ENCODE measurements around the gene KRTAP4-11. TPM values are rescaled to one million over a fixed set of nuclear protein-coding genes. Genes with fewer than 3 reads are reported as not detected.
"Not testable (repeated sequence)": the region's sequence is repeated elsewhere in the genome, so short reads cannot be mapped to it uniquely, and the experiment has no call there.

The KRTAP4-11 gene
- total RNA-seq, 1 donor from 2014 or later: not detected

DNA sequence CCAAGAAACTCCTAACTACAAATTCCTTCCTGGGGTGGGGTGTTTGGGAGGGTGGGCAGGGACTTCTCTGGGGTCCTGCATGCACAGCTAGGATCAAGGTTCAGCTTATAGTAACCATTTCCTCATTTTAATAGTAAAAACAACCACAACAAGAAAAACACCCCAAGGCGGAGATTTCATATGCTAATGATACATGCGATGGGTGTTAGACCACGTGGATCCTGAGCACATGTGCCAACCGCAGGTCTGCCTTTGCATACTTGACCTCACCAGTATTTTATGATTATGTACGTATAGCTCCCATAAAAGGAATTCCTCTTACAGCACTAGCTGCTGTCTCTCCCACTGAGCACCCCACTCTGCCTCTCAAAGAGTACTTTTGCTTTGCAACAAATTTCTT is 1.9 kb downstream of the KRTAP4-11 start:
- intact Hi-C loops (cut with DNase I): no loop called here
- Histone ChIP-seq H3K27me3 (no peaks in the 10 kb centered on the region), H3K4me1 (no peaks in the 10 kb centered on the region), H3K9me3 (no peaks in the 10 kb centered on the region), H3K4me3 (no peak overlapping the region), H3K36me3 (no peaks in the 10 kb centered on the region), H3K27ac (no peak overlapping the region)
- TF ChIP-seq, protein P1, sequence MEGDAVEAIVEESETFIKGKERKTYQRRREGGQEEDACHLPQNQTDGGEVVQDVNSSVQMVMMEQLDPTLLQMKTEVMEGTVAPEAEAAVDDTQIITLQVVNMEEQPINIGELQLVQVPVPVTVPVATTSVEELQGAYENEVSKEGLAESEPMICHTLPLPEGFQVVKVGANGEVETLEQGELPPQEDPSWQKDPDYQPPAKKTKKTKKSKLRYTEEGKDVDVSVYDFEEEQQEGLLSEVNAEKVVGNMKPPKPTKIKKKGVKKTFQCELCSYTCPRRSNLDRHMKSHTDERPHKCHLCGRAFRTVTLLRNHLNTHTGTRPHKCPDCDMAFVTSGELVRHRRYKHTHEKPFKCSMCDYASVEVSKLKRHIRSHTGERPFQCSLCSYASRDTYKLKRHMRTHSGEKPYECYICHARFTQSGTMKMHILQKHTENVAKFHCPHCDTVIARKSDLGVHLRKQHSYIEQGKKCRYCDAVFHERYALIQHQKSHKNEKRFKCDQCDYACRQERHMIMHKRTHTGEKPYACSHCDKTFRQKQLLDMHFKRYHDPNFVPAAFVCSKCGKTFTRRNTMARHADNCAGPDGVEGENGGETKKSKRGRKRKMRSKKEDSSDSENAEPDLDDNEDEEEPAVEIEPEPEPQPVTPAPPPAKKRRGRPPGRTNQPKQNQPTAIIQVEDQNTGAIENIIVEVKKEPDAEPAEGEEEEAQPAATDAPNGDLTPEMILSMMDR (IDR thresholded peaks at IDR 0.05): no peak
- no peak for DNase-seq
- ATAC-seq: no peak

DNA sequence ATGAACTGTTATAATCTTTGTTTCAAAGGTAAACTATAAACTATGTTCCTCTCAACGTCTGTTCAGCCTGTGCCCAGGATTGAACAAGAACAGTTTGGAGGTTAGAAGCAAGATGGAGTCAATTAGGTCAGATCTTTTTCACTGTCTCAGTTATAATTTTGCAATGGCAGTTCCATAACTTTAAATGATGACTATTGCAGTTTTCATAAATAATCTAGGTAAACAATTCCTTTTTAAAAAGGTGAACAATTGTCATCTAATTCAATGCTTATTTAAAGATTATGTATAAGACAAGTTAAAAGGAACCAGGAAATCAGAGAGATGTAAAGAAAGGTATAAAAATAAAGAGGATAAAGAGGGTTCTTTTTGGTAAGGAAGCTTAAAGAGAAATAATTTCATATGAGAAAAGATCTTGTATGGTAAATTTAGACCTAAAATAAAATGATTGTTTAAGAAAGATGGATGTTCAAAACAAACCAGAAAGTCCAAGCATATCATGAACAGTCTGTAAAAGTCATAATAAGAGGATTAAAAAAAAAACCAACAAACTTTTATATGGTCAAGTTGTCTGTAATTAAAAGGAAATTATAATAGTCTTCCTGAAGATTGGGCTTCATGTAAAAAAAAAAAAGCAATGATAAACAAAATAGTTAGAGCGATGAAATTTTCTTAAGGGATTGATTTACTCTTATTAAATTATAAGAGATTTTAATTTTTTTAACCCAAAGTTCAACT is 6.9 kb downstream of the KRTAP4-11 start:
- TF ChIP-seq, protein P1 (IDR thresholded peaks at IDR 0.05): no peak
- DNase-seq (no peak), ATAC-seq (no peak)
- no peak overlapping the region for H3K27ac ChIP-seq
- no peaks in the 10 kb centered on the region for H3K9me3 ChIP-seq
- intact Hi-C loops (cut with DNase I): no loop called here
- no peaks in the 10 kb centered on the region for H3K27me3 ChIP-seq
- no peaks in the 10 kb centered on the region for H3K4me1 ChIP-seq
- no peak overlapping the region for H3K4me3 ChIP-seq
- no peaks in the 10 kb centered on the region for H3K36me3 ChIP-seq

DNA sequence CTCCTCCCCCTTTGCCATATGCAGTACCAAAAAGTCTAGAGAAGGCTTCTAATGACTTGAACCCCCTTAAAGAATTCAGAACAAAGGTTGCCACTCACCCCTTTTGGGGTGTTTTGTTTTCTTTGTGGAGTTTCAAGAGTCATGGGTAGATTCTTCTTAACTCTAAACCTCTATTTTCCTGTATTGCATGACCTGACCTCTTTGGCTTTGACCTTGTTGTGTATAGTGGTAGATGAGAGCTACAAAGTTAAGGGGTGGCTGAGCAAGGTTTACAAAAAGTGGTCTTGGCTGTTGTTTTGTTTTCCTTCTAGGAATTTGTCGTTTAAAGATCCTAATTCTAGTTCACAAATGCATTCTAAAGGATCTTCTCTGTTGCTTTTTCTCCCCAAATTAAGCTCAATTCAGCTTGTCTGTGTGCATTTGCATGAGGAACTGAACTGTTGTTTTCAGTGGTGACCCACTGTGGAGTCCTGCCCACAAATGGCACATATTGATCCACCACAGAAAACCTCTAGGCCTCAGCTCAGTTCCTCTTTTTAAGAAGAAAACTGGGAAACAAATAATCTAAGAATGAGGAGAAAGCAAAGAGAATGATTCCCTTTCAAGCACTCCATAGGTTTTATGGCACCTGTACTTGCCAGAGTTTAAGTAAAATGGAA is 9.3 kb downstream of the KRTAP4-11 start:
- H3K27me3 ChIP-seq; H3K4me3 ChIP-seq; H3K4me1 ChIP-seq; intact Hi-C loops (cut with DNase I); H3K9me3 ChIP-seq; H3K36me3 ChIP-seq; ATAC-seq; DNase-seq; H3K27ac ChIP-seq: not testable (repeated sequence)

DNA sequence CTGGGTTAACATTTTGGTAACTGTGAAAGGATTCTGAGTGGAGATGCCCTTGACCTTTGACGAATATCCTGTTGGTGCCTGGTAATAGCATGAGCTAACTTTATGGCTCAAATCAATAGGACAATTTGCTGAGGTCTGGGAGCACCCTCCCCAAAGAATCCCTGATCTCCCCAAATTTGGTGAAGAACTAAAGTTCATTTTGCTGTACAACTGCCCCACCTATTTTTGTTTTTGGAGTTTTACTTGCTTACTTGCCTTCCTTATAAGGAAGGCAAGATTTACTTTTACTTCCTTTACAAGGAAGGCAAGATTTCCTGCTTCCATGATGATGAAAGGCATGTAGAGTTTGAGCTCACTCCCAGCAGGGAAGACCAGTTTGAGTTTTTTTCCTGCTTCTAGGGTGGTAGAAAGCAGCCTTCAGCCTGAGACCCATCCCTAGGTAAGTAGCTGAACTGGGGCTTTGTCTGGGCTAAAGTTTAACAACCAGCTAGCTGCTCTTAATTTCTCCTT is 10.2 kb downstream of the KRTAP4-11 start:
- intact Hi-C loops (cut with DNase I): no loop called here
- no peak overlapping the region for H3K27ac ChIP-seq

DNA sequence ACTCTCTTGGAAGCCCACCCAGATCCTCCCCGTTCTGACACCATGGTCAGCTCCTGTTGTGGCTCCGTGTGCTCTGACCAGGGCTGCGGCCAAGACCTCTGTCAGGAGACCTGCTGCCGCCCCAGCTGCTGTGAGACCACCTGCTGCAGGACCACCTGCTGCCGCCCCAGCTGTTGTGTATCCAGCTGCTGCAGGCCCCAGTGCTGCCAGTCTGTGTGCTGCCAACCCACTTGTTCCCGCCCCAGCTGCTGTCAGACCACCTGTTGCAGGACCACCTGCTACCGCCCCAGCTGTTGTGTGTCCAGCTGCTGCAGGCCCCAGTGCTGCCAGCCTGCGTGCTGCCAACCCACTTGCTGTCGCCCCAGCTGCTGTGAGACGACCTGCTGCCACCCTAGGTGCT is 12.8 kb downstream of the KRTAP4-11 start, which contains the start of gene KRTAP4-9:
KRTAP4-9 (plus strand) TSS at position 43 of the 400 bp plus-strand sequence; CDS start at position 43, 0 bp downstream.
- not testable (repeated sequence) for DNase-seq, H3K27ac ChIP-seq, ATAC-seq

More for the DNA sequence above, 10.2 kb downstream of the KRTAP4-11 start:
- Histone ChIP-seq H3K27me3 (no peaks in the 10 kb centered on the region), H3K4me1 (no peaks in the 10 kb centered on the region), H3K4me3 (no peak overlapping the region), H3K9me3 (no peaks in the 10 kb centered on the region), H3K36me3 (no peaks in the 10 kb centered on the region)
- DNase-seq: no peak
- TF ChIP-seq, protein P1 (IDR thresholded peaks at IDR 0.05): no peak
- no peak for ATAC-seq

DNA sequence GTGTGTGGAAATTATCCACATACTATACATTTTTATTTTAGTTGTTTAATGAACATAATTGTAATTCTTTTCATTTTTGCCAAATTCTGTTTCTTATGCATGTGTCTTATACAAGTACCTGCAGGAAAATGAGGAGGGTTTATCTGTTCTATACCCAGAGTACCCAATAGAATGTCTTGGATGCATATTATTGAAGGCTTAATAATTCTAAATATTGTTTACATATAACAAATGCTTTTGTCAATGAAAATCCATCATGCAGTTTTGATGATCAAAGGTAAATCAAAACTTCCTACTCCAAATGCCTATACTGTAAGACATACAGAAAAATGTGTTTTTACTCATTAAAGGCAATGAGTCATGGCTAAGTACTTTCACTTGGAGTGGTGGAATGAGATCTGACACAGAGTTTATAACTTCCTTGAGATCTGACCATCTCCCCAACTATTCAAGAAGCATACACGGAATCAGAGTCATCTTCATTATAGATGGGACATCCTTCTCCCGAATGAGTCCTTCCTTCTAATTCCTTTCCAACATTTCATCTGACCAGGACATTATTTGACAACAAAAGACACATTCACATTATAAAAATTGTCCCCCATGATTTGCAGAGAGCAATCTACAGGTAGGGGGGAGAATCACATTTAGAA is 13.7 kb downstream of the KRTAP4-11 start:
- H3K4me3 ChIP-seq; DNase-seq; intact Hi-C loops (cut with DNase I): not testable (repeated sequence)

More for the DNA sequence above, 12.8 kb downstream of the KRTAP4-11 start, which contains the start of gene KRTAP4-9:
- H3K27me3 ChIP-seq; H3K36me3 ChIP-seq; H3K9me3 ChIP-seq; H3K4me1 ChIP-seq; H3K4me3 ChIP-seq; intact Hi-C loops (cut with DNase I): not testable (repeated sequence)

DNA sequence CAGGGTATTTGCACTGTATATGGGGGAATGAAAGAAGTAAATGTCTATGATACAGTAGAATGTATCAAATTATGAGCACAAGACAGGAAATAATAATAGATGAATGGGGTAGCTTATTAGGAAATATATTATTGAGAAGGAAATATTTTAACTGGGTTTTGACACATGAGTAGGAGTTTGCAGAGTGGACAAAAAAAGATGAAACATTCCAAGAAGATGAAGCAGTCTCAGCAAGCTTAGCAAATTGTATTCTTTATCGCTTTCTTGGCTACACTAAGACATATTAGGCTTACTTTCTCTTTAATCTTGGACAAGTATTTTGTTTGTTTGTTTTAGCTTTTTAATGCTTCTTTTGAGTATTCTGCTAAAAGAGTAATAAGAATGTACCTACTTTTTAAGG is 14.3 kb downstream of the KRTAP4-11 start:
- no peaks in the 10 kb centered on the region for H3K36me3 ChIP-seq
- TF ChIP-seq, protein P1 (IDR thresholded peaks at IDR 0.05): no peak
- no peak overlapping the region for H3K4me3 ChIP-seq
- H3K27me3 ChIP-seq: no peaks in the 10 kb centered on the region
- intact Hi-C loops (cut with DNase I): no loop called here
- H3K4me1 ChIP-seq: no peaks in the 10 kb centered on the region
- ATAC-seq: no peak
- no peak overlapping the region for H3K27ac ChIP-seq
- no peak for DNase-seq
- H3K9me3 ChIP-seq: no peaks in the 10 kb centered on the region

More for the DNA sequence above, 13.7 kb downstream of the KRTAP4-11 start:
- not testable (repeated sequence) for H3K36me3 ChIP-seq, H3K27me3 ChIP-seq, H3K27ac ChIP-seq, H3K4me1 ChIP-seq, ATAC-seq, H3K9me3 ChIP-seq
